ENCODE data around the gene LRRC4.

GRCh38 chr7:128010391-128011127 is 20.7 kb downstream of the LRRC4 start:
- TF ChIP-seq EZH2 (optimal IDR thresholded peaks at IDR 0.05; ENCODE audit: low read depth, low read length): no peak
- no peak for TF ChIP-seq EZH2phosphoT487 (IDR thresholded peaks at IDR 0.05; ENCODE audit: low read length)

All from MM.1S (cell line).